Tibial artery (tissue), 4 donors: ENCODE measurements around the gene PARVG.

Experiments used
- DNase-seq, 2 donors: peaks; one replicate each; pipeline ENCODE4 v3.0.0-alpha.2; 2019
- H3K27ac ChIP-seq, 2 donors: fragments of 200-600 bp; sonication (generic) in 1 of 2; 1 replicate in 1 of 2; 2 replicates in 1 of 2; pipeline ENCODE4 v1.5.1; 2018 to 2019; ENCODE audit warnings: mild to moderate bottlenecking in 1 of 2
- H3K27me3 ChIP-seq, 2 donors: fragments of 200-600 bp; sonication (generic) in 1 of 2; one replicate each; pipeline versions ENCODE4 v1.5.1 to v1.6.0; 2016 to 2019
- H3K36me3 ChIP-seq, 3 donors: fragments of 200-600 bp; sonication (generic) in 2 of 3; one replicate each; pipeline ENCODE4 v1.5.1; 2016 to 2019; ENCODE audit warnings: mild to moderate bottlenecking in 2 of 3
- H3K4me1 ChIP-seq, 4 donors: fragments of 200-600 bp; sonication (generic) in 2 of 4; 1 replicate in 3 of 4; 2 replicates in 1 of 4; pipeline ENCODE4 v1.5.1; 2016 to 2019
- H3K4me3 ChIP-seq, 2 donors: fragments of 200-600 bp; sonication (generic) in 1 of 2; 1 replicate in 1 of 2; 2 replicates in 1 of 2; pipeline ENCODE4 v1.5.1; 2018 to 2019; ENCODE audit warnings: mild to moderate bottlenecking in 2 of 2
- H3K9me3 ChIP-seq, 3 donors: fragments of 200-600 bp; sonication (generic) in 1 of 3; one replicate each; pipeline ENCODE4 v1.5.1; 2016 to 2019
- CTCF ChIP-seq, 2 experiments: fragments of 200-600 bp in 1 of 2; fragments of 450-650 bp in 1 of 2; IDR thresholded peaks; one replicate each; pipeline ENCODE4 v1.5.1; 2017 to 2019; ENCODE audit warnings: antibody characterized with exemption in 2 of 2, mild to moderate bottlenecking in 1 of 2, moderate library complexity in 1 of 2
- intact Hi-C: fragments of 100-400 bp; cut with DNase I; formaldehyde crosslinking; loops from one replicate; pipeline ENCODE4 v1.15.0; 2023; ENCODE audit warnings: low total_unique reads

The PARVG gene

GRCh38 chr22:44171561-44171960, 9.2 kb upstream of the PARVG start:
- no peaks in the 10 kb centered on the region for H3K4me1 ChIP-seq
- intact Hi-C loops, result no loop called here
- no peaks in the 10 kb centered on the region for H3K9me3 ChIP-seq
- no peak overlapping the region for H3K27ac ChIP-seq
- H3K27me3 ChIP-seq, result no peaks in the 10 kb centered on the region
- no peak for TF ChIP-seq CTCF (IDR thresholded peaks at IDR 0.05)
- no peak overlapping the region for H3K4me3 ChIP-seq
- peaks cover 0 to 4% (median 0%) of the 10 kb centered on the region in 3 donors for H3K36me3 ChIP-seq
- DNase-seq, result no peak

DNA sequence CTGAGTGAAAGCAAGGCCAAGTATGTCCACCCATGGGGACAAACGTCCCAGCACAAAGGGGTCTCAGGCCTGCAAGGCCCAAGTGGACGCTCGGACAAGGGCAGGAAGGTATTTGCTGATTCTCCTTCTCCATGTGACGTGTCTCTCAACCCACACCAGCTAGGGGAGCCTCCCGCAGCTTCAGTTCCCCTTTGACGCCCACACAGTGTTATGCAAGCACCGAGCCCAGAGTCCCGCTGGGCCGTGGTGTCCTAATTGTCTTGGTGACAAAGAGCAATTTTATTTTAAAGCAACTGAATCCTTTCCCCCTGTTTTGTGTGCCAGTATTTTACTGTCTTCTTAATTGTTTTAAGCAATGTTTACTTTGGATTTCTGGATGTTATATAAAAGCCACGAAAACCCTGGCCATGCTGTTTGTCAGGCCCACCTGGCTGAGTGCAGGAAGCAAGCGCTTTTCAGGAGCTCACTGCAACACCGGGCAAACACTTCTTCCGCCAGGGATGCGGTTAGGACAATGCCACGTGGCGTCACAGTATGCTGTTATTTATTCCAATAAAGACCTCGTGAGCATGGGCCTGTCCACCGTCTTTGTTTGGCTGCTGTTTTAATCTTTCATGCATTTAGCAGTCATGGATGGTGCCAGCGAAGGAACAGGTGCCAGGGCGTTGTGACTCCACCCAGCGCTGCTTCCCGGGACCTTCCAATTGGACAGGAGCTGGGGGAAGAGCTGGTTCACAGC, 8.2 kb upstream of the PARVG start:
- Histone ChIP-seq H3K4me3 (no peak overlapping the region), H3K27me3 (no peaks in the 10 kb centered on the region), H3K36me3 (peaks cover 0 to 4% (median 0%) of the 10 kb centered on the region in 3 donors), H3K9me3 (no peaks in the 10 kb centered on the region), H3K4me1 (no peaks in the 10 kb centered on the region), H3K27ac (no peak overlapping the region)
- DNase-seq, result peak; percentile 76 to 77
- TF ChIP-seq CTCF (IDR thresholded peaks at IDR 0.05), result no peak
- intact Hi-C loops, result no loop called here

GRCh38 chr22:44173154-44173553, 7.6 kb upstream of the PARVG start:
- peaks cover 0 to 4% (median 0%) of the 10 kb centered on the region in 3 donors for H3K36me3 ChIP-seq
- H3K4me1 ChIP-seq, result no peaks in the 10 kb centered on the region
- H3K4me3 ChIP-seq, result no peak overlapping the region
- H3K27me3 ChIP-seq, result no peaks in the 10 kb centered on the region
- H3K27ac ChIP-seq, result no peak overlapping the region
- intact Hi-C loops, result no loop called here
- TF ChIP-seq CTCF (IDR thresholded peaks at IDR 0.05), result no peak
- no peak for DNase-seq
- H3K9me3 ChIP-seq, result no peaks in the 10 kb centered on the region

DNA sequence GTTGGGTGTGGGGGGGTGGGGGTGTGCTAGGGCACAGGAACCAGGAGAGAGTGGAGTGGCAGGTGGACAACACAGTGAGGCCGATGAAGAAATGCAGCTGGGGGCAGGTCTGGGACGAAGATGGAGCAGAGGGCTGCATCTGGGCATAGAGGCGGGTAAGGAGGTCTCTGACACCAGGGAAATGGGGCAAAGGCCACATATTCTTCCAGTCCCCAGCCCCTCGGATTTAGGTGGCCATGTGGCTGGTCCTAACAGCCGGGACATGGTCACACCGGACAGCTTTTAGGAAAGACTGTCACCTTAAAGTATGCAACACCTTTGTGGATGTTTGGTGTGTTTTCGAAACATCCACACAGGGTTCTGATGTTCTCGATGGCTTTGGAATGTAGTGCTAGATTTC, 5.0 kb upstream of the PARVG start:
- Histone ChIP-seq H3K9me3 (no peaks in the 10 kb centered on the region), H3K4me1 (no peaks in the 10 kb centered on the region), H3K27ac (no peak overlapping the region), H3K36me3 (no peaks in the 10 kb centered on the region), H3K27me3 (peaks cover 0 to 1% of the 10 kb centered on the region in 2 donors), H3K4me3 (no peak overlapping the region)
- no peak for DNase-seq
- intact Hi-C loops, result no loop called here
- TF ChIP-seq CTCF (IDR thresholded peaks at IDR 0.05), result no peak

- no peak for TF ChIP-seq CTCF (IDR thresholded peaks at IDR 0.05)
- no peaks in the 10 kb centered on the region for H3K4me1 ChIP-seq
- no peak overlapping the region for H3K4me3 ChIP-seq
- no peaks in the 10 kb centered on the region for H3K36me3 ChIP-seq
- no peak overlapping the region for H3K27ac ChIP-seq
- intact Hi-C loops, result no loop called here
- no peaks in the 10 kb centered on the region for H3K9me3 ChIP-seq
- no peak for DNase-seq
- H3K27me3 ChIP-seq, result peaks cover 0 to 32% of the 10 kb centered on the region in 2 donors
Observed at GRCh38 chr22:44179196-44179988, 1.3 kb upstream of the PARVG start.
